NCI-H2227 treated with DMSO at 0.1 percent for 48 hours (cell line): ENCODE data around the gene RASAL3.
"Not testable (repeated sequence)": the region's sequence is repeated elsewhere in the genome, so short reads cannot be mapped to it uniquely, and the experiment has no call there.

Experiments used
- DNase-seq: peaks from one replicate; lab custom pipeline; 2025; lab: John Stamatoyannopoulos, UW

The RASAL3 gene

GRCh38 chr19:15473821-15474220 is 9.5 kb upstream of the RASAL3 start:
- DNase-seq = not testable (repeated sequence)

GRCh38 chr19:15471639-15472101 is 7.3 kb upstream of the RASAL3 start:
- DNase-seq = no peak

- no peak for DNase-seq
Observed at GRCh38 chr19:15469513-15470297, 5.4 kb upstream of the RASAL3 start.

- DNase-seq = no peak
Observed at GRCh38 chr19:15468675-15469512, 4.5 kb upstream of the RASAL3 start.

GRCh38 chr19:15467734-15468214 is 3.4 kb upstream of the RASAL3 start:
- DNase-seq = no peak

- no peak for DNase-seq
Observed at GRCh38 chr19:15466851-15467733, 2.7 kb upstream of the RASAL3 start.

- no peak for DNase-seq
Observed at GRCh38 chr19:15463861-15464371, 428 bp downstream of the RASAL3 start.

GRCh38 chr19:15461694-15462093 is 2.6 kb downstream of the RASAL3 start:
- DNase-seq = no peak

GRCh38 chr19:15457701-15458484 is 6.5 kb downstream of the RASAL3 start:
- DNase-seq = no peak

GRCh38 chr19:15456871-15457700 is 7.3 kb downstream of the RASAL3 start:
- DNase-seq = no peak

- no peak for DNase-seq
Observed at GRCh38 chr19:15456441-15456840, 7.9 kb downstream of the RASAL3 start.

GRCh38 chr19:15455996-15456395 is 8.3 kb downstream of the RASAL3 start:
- DNase-seq = no peak

GRCh38 chr19:15453906-15454860 is 10.2 kb downstream of the RASAL3 start:
- no peak for DNase-seq

- no peak for DNase-seq
Observed at GRCh38 chr19:15453091-15453578, 11.2 kb downstream of the RASAL3 start.

GRCh38 chr19:15452111-15453047 is 12.0 kb downstream of the RASAL3 start:
- peak; percentile 6 for DNase-seq

GRCh38 chr19:15450528-15450890 is 13.8 kb downstream of the RASAL3 start:
- no peak for DNase-seq
